Uterus (tissue), 4 donors: ENCODE results near the gene TBC1D32. TPM values are rescaled to one million over a fixed set of nuclear protein-coding genes. Genes with fewer than 3 reads are reported as not detected.

Source experiments
- DNase-seq, 2 donors: peaks; one replicate each; pipeline ENCODE4 v3.0.0-alpha.2; 2019 to 2020
- H3K27ac ChIP-seq, 2 donors: fragments of 200-600 bp; sonication (generic); 1 replicate in 1 of 2; 2 replicates in 1 of 2; pipeline ENCODE4 v1.5.1; 2016 to 2018
- H3K27me3 ChIP-seq, 2 donors: fragments of 200-600 bp; sonication (generic); one replicate each; pipeline ENCODE4 v1.5.1; 2018 to 2019; ENCODE audit warnings: control low read depth in 1 of 2
- H3K36me3 ChIP-seq, 2 donors: fragments of 200-600 bp; sonication (generic); one replicate each; pipeline ENCODE4 v1.5.1; 2019; ENCODE audit warnings: control low read depth in 1 of 2
- H3K4me1 ChIP-seq, 2 donors: fragments of 200-600 bp; sonication (generic); one replicate each; pipeline ENCODE4 v1.5.1; 2018 to 2019; ENCODE audit warnings: control low read depth in 1 of 2
- H3K4me3 ChIP-seq, 2 donors: fragments of 200-600 bp; sonication (generic); 1 replicate in 1 of 2; 2 replicates in 1 of 2; pipeline ENCODE4 v1.5.1; 2018 to 2019; ENCODE audit warnings: mild to moderate bottlenecking in 1 of 2
- H3K9me3 ChIP-seq, 2 donors: fragments of 200-600 bp; sonication (generic); one replicate each; pipeline ENCODE4 v1.5.1; 2019; ENCODE audit warnings: control low read depth in 1 of 2
- POLR2A ChIP-seq, 2 donors: fragments of 450-650 bp; IDR thresholded peaks; one replicate each; pipeline ENCODE4 v1.6.1; 2016; ENCODE audit warnings: antibody characterized with exemption in 2 of 2, mild to moderate bottlenecking in 1 of 2, moderate library complexity in 1 of 2
- intact Hi-C: fragments of 100-400 bp; cut with DNase I; formaldehyde crosslinking; loops from one replicate; pipeline ENCODE4 v1.15.1; 2023; ENCODE audit warnings: low total_unique reads
- total RNA-seq, 4 donors: library from RNA; depleted of rRNA in 3 of 4; stranded (reverse); fragments of >200 nt in 3 of 4; gene quantifications; one replicate each; pipeline versions ENCODE4 v1.1.0 to v1.2.4, GENCODE V29; 2014 to 2023
- TF ChIP-seq, protein P1 (sequence below), 4 experiments: fragments of 200-600 bp in 2 of 4; fragments of 450-650 bp in 2 of 4; sonication (generic) in 2 of 4; IDR thresholded peaks; one replicate each; pipeline ENCODE4 v1.5.1; 2016 to 2019; ENCODE audit warnings: antibody characterized with exemption in 4 of 4, mild to moderate bottlenecking in 2 of 4, moderate library complexity in 1 of 4
- donor health status: DM: yes; HTN: yes; CAD: no.

Gene TBC1D32
- total RNA-seq, 4 donors from 2014 or later = 2.1 to 73.0 (median 10.1) TPM

DNA sequence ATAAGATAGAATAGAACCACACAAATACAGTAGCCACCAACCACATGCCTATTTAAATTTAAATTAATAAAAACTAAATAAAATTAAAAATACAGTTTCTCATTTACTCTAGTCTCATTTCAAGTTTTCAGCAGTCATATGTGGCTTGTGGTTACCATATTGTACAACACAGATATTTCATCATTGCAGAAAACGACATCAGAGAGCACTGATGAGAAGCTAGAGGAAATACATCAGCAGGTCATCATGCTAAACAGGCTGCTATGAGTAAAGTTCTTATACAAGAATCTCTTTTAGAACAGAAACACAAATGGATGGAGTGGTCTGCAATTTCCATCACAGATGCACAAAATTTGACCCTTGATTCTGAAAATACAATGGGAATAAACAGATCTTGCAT, 36.6 kb downstream of the TBC1D32 start:
- Histone ChIP-seq H3K27ac (no peak overlapping the region), H3K36me3 (no peaks in the 10 kb centered on the region), H3K9me3 (no peaks in the 10 kb centered on the region), H3K4me1 (no peaks in the 10 kb centered on the region), H3K27me3 (no peaks in the 10 kb centered on the region), H3K4me3 (no peak overlapping the region)
- intact Hi-C loops = no loop called here
- TF ChIP-seq POLR2A (IDR thresholded peaks at IDR 0.05) = no peak
- TF ChIP-seq, protein P1, sequence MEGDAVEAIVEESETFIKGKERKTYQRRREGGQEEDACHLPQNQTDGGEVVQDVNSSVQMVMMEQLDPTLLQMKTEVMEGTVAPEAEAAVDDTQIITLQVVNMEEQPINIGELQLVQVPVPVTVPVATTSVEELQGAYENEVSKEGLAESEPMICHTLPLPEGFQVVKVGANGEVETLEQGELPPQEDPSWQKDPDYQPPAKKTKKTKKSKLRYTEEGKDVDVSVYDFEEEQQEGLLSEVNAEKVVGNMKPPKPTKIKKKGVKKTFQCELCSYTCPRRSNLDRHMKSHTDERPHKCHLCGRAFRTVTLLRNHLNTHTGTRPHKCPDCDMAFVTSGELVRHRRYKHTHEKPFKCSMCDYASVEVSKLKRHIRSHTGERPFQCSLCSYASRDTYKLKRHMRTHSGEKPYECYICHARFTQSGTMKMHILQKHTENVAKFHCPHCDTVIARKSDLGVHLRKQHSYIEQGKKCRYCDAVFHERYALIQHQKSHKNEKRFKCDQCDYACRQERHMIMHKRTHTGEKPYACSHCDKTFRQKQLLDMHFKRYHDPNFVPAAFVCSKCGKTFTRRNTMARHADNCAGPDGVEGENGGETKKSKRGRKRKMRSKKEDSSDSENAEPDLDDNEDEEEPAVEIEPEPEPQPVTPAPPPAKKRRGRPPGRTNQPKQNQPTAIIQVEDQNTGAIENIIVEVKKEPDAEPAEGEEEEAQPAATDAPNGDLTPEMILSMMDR (IDR thresholded peaks at IDR 0.05) = no peak
- DNase-seq = no peak

GRCh38 chr6:121285041-121285440, 49.2 kb downstream of the TBC1D32 start:
- no peak overlapping the region for H3K27ac ChIP-seq
- no peak overlapping the region for H3K4me3 ChIP-seq
- H3K27me3 ChIP-seq = no peaks in the 10 kb centered on the region
- no peaks in the 10 kb centered on the region for H3K4me1 ChIP-seq
- no peaks in the 10 kb centered on the region for H3K9me3 ChIP-seq
- TF ChIP-seq POLR2A (IDR thresholded peaks at IDR 0.05) = no peak
- TF ChIP-seq, protein P1 (IDR thresholded peaks at IDR 0.05) = no peak
- DNase-seq = no peak
- intact Hi-C loops = no loop called here
- no peaks in the 10 kb centered on the region for H3K36me3 ChIP-seq

- Histone ChIP-seq H3K27me3 (no peaks in the 10 kb centered on the region), H3K9me3 (no peaks in the 10 kb centered on the region), H3K4me3 (no peak overlapping the region), H3K36me3 (no peaks in the 10 kb centered on the region), H3K27ac (no peak overlapping the region), H3K4me1 (no peaks in the 10 kb centered on the region)
- intact Hi-C loops = no loop called here
- no peak for DNase-seq
- TF ChIP-seq POLR2A (IDR thresholded peaks at IDR 0.05) = no peak
- TF ChIP-seq, protein P1 (IDR thresholded peaks at IDR 0.05) = no peak
Observed at GRCh38 chr6:121274666-121275295, 59.5 kb downstream of the TBC1D32 start.

DNA sequence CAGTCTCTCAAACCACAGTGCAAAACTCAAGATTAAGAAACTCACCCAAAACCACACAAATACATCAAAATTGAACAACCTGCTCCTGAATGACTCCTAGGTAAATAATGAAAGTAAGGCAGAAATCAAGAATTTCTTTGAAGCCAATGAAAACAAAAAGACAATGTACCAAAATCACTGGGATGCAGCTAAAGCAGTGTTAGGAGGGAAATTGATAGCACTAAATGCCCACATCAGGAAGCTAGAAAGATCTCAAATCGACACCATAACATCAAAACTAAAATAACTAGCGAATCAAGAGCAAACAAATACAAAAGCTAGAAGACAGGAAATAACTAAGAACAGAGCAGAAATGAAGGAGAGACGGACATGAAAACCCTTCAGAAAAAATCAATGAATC, 70.5 kb downstream of the TBC1D32 start:
- Histone ChIP-seq H3K9me3 (peaks cover 0 to 23% of the 10 kb centered on the region in 2 donors), H3K36me3 (no peaks in the 10 kb centered on the region), H3K27me3 (no peaks in the 10 kb centered on the region), H3K4me1 (no peaks in the 10 kb centered on the region), H3K4me3 (no peak overlapping the region), H3K27ac (no peak overlapping the region)
- TF ChIP-seq POLR2A (IDR thresholded peaks at IDR 0.05) = no peak
- TF ChIP-seq, protein P1 (IDR thresholded peaks at IDR 0.05) = no peak
- DNase-seq = no peak
- intact Hi-C loops = no loop called here

GRCh38 chr6:121260651-121261102, 73.6 kb downstream of the TBC1D32 start:
- no peak for TF ChIP-seq POLR2A (IDR thresholded peaks at IDR 0.05)
- TF ChIP-seq, protein P1 (IDR thresholded peaks at IDR 0.05) = no peak
- no peaks in the 10 kb centered on the region for H3K4me1 ChIP-seq
- DNase-seq = no peak
- intact Hi-C loops = no loop called here
- H3K36me3 ChIP-seq = no peaks in the 10 kb centered on the region
- H3K4me3 ChIP-seq = no peak overlapping the region
- H3K27ac ChIP-seq = no peak overlapping the region
- peaks cover 0 to 20% of the 10 kb centered on the region in 2 donors for H3K9me3 ChIP-seq
- H3K27me3 ChIP-seq = no peaks in the 10 kb centered on the region
